G401.6 (cell line): Measurements from ENCODE around the gene HECTD1.
"Not testable (repeated sequence)": the region's sequence is repeated elsewhere in the genome, so short reads cannot be mapped to it uniquely, and the experiment has no call there.

Experiments used
- FAIRE-seq: peaks from 2 replicates; lab custom pipeline; 2012; peaks lifted over from hg19 to GRCh38; lab: Jason Lieb, UNC

HECTD1 gene

DNA sequence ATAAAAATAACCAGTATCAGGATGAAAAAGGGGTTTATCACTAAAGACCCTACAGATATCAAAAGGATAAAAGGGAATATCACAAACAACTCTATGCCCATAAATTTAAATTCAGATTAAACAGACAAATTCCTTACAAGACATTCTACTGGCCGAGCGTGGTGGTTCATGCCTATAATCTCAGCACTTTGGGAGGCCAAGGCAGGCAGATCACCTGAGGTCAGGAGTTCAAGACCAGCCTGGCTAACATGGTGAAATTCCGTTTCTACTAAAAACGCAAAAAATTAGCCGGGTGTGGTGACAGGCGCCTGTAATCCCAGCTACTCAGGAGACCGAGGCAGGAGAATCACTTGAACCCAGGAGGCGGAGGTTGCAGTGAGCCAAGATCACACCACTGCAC lies 15.0 kb downstream of the HECTD1 start:
- FAIRE-seq, result not testable (repeated sequence)

DNA sequence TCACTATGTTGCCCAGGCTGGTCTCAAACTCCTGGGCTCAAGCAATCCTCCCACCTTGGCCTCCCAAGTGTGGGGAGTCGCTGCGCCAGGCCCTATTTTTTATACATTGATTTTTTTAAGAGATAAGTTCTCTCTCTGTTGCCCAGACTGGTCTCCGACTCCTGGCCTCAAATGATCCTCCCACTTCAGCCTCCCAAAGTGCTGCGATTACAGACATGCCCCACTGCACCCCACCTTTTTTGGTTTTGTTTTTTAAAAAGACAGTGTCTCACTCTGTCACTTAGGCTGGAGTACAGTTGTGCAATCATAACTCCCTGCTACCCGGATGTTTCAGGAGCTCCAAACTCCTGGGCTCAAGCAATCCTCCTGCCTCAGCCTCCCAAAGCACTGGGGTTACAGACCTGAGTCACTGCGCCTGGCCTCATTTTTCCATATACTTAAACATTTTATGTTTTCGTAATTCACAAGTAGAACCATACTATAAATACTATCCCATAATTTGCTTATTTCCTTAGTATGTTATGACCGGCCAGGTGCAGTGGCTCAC lies 16.8 kb downstream of the HECTD1 start:
- FAIRE-seq, result no peak

DNA sequence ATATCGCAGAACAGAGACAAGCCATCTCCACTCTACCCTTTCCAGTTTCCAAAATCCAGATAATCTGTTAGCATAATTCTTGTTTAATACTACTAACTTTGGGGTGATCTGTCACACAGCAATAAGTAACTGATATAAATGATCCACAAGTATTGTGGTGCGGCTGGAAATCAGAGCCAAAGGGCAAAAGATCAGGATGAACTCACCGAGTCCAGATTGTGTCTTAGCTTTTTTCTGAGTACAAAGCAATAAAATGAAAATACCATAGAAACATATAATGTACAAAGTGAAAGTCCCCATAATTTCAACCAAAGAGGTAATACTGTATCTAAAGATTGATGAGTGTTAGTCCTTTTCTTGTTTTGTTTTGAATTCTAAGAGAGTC lies 17.4 kb downstream of the HECTD1 start:
- FAIRE-seq, result no peak

DNA sequence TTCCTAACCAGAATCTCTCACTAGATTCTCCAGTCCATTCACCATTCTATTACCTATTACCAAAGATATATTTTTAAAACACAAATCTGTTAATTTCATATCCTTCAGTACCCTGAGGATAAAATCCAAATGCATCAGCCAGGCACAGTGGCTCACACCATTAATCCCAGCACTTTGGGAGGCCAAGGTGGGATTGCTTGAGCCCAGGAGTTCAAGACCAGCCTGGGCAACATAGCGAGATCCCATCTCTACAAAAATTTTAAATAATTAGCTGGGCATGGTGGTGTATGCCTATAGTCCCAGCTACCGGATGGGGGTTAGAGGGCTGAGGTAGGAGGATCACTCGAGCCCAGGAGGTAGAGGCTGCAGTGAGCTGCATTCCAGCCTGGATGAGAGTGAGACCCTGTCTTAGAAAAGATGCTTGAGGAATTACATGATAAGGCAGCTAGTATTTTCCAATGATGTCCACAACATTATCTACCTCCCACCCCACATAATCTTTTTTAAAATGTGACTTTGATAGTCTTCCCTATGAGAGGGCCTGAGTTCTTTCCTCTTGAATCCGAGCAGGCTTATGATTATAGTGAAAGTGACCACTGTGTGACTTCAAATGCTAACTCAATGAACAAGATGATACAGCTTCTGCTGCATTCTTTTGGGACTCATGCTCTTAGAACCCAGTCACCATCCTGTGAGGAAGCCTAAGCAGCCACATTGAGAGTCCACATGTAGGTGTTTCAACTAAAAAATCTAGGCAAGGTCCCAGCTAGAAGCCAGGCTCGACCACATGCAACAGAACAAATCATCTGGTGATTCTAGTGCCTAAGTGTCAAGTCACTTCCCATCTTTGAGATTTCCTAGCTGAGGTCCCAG lies 18.0 kb downstream of the HECTD1 start:
- FAIRE-seq, result no peak

DNA sequence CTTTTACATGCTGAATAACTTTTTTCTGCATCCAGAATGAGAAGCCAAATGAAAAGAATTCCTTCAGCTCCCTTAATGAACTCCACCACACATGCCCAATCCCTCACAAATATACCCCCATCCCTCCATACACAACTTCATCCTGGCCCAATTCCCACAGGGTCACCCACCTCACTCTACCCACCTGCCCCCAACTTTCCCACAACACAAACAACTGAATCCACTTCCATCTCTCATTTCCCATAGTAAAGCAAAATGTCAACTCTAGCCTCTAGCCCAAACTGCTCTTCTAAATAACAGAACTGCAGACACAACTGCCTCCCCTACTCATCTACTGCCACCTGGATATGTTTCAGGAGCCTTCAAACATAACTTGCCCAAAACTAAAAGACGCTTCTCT lies 18.8 kb downstream of the HECTD1 start:
- no peak for FAIRE-seq

DNA sequence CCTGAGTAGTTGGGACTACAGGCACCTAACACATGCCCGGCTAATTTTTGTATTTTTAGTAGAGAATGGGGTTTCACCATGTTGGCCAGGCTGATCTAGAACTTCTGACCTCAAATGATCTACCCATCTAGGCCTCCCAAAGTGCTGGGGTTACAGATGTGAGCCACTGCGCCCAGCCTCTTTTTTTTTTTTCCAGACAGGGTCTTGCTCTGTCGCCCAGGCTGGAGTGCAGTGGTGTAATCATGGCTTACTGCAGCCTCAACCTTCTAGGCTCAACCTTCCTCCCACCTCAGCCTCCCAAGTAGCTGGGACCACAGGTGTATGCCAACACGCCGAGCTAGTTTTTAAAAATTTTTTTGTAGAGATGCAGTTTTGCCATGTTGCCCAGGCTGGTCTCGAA lies 25.6 kb downstream of the HECTD1 start:
- not testable (repeated sequence) for FAIRE-seq

DNA sequence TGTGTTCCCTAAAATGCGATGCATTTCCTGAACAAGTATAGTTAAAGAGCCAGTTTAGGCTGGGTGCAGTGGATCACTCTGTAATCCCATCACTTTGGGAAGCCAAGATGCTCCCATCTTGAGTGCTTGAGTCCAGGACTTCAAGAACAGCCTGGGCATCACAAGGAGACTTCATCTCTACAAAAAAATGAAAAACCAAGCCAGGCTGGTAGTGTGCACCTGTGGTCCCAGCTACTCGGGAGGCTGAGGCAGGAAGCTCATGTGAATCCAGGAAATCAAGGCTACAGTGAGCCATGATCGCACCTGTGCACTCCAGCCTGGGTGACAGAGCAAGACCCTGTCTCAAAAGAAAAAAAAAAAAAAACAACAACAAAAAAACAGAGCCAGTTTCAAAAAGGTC lies 26.3 kb downstream of the HECTD1 start:
- FAIRE-seq, result no peak

DNA sequence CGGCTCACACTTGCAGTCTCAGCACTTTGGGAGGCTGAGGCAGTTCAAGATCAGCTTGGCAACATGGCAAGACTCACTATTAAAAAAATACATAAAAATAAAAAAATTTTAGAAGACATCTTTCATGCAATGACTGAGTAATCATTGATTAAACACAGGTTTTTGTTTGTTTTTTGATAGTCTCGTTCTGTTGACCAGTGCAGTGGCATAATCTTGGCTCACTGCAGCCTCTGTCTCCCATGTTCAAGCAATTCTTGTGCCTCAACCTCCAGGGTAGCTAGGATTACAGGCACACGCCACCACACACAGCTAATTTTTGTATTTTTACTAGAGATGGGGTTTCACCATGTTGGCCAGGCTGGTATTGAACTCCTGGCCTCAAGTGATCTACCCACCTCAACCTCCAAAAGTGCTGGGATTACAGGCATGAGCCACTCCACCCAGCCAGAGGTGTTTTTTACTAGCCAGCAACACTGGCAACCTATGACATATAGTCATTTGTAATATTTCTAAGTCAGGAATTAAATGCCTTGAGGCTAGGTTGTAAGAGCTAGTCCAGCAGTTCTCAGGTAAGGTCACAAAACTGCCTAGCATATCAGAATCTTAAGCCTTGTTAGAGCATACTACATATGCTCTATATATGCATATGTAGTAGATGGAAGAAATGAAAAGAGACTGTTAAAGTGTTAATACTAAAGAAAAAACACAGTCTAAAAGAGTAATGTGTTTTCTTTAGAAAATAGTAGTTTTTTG lies 27.1 kb downstream of the HECTD1 start:
- no peak for FAIRE-seq

DNA sequence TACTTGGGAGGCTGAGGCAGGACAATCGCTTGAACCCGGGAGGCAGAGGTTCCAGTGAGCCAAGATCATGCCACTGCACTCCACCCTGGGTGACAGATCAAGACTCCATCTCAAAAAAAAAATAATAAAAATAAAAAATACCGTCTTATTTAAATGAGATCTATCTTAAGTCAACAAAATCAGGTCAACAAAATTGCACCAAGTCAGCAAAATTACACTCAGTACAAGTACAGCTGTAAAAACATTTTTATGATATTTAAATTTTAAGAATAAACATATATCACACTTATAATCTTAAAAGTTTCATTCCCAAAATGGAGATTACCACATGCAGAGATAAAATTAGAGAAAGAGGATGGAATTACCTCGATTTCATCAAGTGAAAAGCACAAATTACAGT lies 33.2 kb downstream of the HECTD1 start:
- FAIRE-seq, result peak; percentile 6

DNA sequence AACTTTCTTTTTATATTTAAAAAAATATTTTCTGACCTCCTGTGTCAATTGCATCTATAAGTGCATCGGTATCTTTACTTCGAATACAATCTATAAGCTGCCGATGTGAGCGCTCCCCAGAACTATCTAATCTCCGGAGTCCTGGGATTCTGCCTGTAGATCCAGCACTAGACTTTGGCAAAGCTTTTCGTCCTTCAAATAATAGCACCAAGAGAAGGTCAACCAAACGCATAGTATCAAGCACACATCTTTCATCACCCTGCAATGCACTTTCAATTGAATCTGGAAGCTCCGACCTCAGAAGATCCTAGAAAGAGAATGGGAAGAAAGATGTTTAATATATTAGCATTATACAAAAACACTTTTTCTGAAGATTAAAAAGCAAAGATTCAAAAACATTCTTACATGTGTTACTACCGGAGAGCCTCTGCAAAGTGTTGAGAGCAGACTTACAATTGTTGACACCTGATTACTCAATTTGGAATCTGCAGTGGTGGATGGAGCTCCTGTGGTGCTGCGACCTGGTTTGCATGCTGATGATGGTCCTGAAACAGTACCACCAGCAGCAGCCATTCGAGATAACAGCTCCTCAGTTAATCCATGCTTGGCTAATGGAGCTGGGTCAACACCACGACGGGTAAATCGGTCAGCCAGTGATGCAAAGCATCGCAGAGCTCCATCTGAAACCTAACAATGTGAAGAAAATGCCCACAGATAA lies 34.3 kb downstream of the HECTD1 start:
- FAIRE-seq, result no peak

DNA sequence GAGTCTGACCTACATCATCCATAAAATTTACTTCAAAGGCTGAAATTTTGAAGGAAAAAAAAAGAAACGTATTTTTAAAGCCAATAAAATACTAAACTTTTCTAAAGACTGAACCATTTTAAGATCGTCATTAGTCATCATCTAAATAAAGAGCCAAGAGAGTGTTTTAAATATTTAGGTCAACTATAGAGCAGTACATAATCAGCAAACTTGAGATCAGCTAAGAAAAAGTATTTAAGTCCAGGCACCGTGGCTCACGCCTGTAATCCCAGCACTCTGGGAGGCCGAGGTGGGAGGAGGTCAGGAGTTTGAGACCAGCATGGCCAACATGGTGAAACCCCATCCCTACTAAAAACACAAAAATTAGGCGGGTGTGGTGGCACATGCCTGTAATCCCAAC lies 35.5 kb downstream of the HECTD1 start:
- FAIRE-seq, result no peak

DNA sequence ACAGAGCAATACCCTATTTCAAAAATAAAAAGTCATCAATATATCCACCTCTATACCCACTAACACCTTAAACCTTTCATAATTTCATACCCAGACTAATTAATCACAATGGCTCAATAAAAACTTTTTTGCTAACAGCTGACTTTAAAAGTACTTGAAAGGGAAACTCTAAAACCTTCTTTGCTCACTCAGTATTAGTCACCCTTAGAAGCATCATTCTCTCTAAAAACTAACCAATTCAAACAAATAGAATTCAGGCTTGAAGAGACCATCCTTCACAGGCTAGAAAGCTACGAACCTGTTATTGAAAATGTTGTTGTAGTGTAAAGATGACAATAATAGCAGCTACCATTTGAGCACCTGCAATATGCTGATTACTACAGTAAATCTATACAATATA lies 37.2 kb downstream of the HECTD1 start:
- no peak for FAIRE-seq

DNA sequence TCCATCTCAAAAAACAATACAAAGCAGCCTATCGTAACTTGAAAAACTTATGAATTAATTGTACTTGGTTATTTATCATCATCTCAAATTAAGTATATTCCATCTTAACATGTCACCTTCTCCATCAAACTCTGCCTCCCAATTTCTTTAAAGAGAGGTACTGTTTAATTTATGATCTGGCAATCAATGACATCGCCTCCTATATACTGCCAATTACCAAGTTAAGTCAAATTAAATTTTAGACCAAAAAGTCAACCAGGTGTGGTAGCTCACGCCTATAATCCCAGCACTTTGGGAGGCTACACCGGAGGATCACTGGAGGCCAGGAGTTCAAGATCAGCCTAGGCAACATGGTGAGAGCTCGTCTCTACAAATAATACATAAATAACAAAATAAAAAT lies 37.7 kb downstream of the HECTD1 start:
- no peak for FAIRE-seq

DNA sequence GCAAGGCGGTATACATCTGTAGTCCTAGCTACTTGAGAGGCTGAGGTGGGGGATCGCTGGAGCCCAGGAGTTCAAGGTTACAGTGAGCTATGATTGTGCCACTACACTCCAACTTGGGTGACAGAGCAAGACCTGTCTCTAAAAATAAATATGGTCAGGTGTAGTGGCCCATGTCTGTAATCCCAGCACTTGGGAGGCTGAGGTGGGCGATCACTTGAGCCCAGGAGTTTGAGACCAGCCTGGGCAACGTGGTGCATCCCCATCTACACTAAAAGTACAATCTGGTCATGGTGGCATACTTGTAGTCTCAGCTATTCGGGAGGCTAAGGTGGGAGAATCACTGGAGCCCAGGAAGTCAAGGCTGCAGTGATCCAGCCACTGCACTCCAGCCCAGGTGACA lies 40.6 kb downstream of the HECTD1 start:
- FAIRE-seq, result no peak

DNA sequence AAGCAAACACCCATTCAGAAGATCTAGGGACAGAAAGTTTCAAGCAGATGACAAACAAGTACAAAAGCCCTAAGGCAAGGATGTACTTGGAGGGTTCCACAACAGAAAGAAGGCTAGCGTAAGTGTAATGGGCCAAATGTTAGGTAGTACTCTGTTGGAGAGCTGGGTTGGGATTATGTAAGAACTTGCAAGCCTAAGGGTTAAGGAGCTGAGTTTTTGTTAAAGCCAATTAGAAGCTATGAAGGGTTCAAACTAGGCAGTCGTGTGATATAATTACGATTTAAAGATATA lies 41.4 kb downstream of the HECTD1 start:
- no peak for FAIRE-seq

DNA sequence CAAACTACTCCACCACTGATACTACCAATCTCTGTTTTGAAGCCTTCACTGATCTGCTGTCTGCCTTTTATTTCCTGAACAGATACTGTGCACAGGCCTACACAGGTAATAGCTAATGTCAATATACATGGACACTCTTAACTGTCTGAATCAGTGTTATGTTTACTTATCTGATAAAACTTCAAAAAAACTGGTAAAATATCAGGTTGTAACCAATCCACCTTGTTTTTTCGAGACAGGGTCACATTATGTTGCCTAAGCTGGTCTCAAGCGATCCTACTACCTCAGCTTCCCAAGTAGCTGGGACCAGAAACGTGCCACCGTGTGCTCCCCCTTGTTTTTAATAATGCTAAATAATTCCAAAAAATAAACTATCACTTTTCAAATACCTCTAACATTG lies 43.5 kb downstream of the HECTD1 start:
- FAIRE-seq, result no peak

DNA sequence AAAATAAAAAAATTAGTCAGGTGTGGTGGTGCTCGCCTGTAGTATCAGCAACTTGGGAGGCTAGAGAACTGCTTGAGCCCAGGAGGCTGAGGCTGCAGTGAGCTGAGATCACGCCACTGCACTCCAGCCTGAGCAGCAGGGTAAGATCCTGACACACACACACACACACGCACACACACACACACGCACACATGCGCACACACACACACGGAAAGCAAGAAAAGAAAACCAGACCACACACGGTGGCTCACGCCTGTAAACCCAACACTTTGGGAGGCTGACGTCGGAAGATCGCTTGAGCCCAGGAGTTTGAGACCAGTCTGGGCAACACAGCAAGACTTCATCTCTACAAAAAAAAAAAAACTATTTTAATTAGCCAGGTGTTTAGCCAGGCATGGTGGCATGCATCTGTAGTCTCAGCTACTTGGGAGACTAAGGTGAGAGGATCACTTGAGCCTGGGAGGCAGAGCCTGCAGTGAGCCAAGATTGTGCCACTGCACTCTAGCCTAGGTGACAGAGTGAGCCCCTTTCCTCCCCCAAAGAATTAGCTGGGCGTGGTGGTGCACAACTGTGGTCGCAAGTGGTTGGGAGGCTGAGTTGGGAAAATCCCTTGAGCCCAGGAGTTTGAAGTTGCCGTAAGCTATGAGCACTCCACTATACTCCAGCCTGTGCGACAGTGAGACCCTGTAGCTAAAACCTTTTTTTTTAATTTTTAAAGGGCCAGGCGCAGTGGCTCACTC lies 44.5 kb downstream of the HECTD1 start:
- no peak for FAIRE-seq

DNA sequence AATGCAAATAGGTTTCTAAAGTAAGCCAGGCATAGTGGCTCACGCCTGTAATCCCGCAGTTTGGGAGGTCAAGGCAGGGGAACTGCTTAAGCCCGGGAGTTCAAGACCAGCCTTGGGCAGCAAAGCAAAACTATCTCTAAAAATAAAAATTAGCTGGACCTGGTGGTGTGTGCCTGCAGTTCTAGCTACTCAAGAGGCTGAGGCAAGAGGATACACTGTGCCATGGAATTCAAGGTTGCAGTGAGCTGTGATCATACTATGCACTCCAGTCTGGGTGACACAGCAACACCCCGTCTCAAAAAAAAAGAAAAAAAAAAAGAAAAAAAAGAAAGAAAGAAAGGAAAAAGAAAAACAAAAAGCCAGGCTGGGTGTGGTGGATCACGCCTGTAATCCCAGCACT lies 46.3 kb downstream of the HECTD1 start:
- FAIRE-seq, result no peak

DNA sequence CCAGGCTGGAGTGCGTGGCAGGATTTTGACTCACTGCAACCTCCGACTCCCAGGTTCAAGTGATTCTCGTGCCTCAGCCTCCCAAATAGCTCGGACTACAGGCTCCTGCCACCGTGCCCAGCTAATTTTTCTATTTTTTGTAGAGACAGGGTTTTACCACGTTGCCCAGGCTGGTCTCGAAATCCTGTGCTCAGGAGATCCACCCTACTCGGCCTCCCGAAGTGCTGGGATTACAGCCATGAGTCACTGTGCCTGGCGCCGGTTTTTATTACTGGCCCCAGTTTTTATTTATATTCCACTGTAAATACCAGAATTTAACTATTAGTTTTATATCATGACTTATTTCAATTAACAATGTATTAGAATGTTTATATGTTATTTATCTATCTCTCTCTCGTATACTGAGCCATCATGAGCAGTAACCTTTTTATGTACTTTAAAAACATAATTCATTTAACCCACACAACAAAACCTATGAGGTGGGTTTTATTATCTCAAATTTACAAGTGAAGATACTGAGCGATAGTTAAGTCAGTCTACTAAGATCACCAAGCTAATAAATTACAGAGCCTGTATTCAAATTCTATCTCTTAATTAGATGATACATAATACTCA lies 47.8 kb downstream of the HECTD1 start:
- no peak for FAIRE-seq

DNA sequence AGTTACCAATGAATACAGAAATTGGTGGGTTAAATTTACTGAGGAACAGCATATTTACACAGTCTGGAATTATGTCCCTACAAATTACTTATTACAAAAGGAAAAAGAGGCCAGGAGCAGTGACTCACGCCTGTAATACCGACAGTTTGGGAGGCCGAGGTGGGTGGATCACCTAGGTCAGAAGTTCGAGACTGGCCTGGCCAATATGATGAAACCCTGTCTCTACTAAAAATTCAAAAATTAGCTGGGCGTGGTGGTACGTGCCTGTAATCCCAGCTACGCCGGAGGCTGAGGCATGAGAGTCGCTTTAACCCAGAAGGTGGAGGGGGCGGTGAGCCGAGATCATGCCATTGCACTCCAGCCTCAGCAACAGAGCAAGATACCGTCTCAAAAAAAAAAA lies 52.6 kb downstream of the HECTD1 start:
- FAIRE-seq, result no peak

DNA sequence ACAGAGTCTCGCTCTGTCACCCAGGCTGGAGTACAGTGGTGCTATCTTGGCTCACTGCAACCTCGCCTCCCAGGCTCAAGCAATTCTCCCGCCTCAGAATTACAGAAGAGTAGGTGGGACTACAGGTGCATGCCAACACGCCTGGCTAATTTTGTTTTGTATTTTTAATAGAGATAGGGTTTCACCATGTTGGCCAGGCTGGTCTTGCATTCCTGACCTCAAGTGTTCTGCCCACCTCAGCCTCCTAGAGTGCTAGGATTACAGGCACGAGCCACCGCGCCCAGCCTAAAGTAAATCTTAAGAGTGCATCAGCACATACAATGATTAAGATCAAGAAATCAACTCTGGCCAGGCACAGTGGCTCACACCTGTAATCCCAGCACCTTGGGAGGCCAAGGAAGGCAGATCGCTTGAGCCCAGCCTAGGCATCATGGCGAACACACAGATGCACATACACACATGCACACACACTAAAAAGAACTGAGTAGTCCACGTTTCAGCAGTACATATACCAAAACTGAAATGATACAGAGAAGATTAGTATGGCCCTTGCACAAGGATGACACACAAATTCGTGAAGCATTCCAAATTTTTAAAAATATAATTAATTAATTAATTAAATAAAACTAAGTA lies 65.0 kb downstream of the HECTD1 start:
- no peak for FAIRE-seq
